NOMO-1 (cell line): ENCODE results near the gene AKR1C2.
"Not testable (repeated sequence)": the region's sequence is repeated elsewhere in the genome, so short reads cannot be mapped to it uniquely, and the experiment has no call there.

Experiments
- DNase-seq, 2 experiments: peaks; one replicate each; lab custom pipeline; 2025; ENCODE audit not compliant: unreplicated experiment in 2 of 2; lab: John Stamatoyannopoulos, UW

Gene AKR1C2

GRCh38 chr10:4992564-4992963, 11.1 kb downstream of the AKR1C2 start:
- not testable (repeated sequence) for DNase-seq

- DNase-seq: not testable (repeated sequence)
Measured at GRCh38 chr10:4991463-4991862, 12.2 kb downstream of the AKR1C2 start.

- DNase-seq: no peak
Measured at GRCh38 chr10:4990217-4990616, 13.4 kb downstream of the AKR1C2 start.

- not testable (repeated sequence) for DNase-seq
Measured at GRCh38 chr10:4988000-4988641, 15.5 kb downstream of the AKR1C2 start.

GRCh38 chr10:4984971-4985594, 18.6 kb downstream of the AKR1C2 start:
- no peak for DNase-seq

- no peak for DNase-seq
Measured at GRCh38 chr10:4984223-4984622, 19.4 kb downstream of the AKR1C2 start.

GRCh38 chr10:4983615-4984216, 19.9 kb downstream of the AKR1C2 start:
- no peak for DNase-seq

GRCh38 chr10:4982764-4983226, 20.9 kb downstream of the AKR1C2 start:
- DNase-seq: no peak

GRCh38 chr10:4981722-4982471, 21.8 kb downstream of the AKR1C2 start:
- no peak for DNase-seq

GRCh38 chr10:4980793-4981192, 22.9 kb downstream of the AKR1C2 start:
- no peak for DNase-seq

GRCh38 chr10:4978870-4979269, 24.8 kb downstream of the AKR1C2 start:
- no peak for DNase-seq

GRCh38 chr10:4977025-4977424, 26.6 kb downstream of the AKR1C2 start:
- DNase-seq: no peak

- DNase-seq: not testable (repeated sequence)
Measured at GRCh38 chr10:4974400-4974799, 29.3 kb downstream of the AKR1C2 start.

- not testable (repeated sequence) for DNase-seq
Measured at GRCh38 chr10:4973294-4973693, 30.4 kb downstream of the AKR1C2 start.

- not testable (repeated sequence) for DNase-seq
Measured at GRCh38 chr10:4972369-4973142, 31.1 kb downstream of the AKR1C2 start.

- DNase-seq: not testable (repeated sequence)
Measured at GRCh38 chr10:4970362-4970761, 33.3 kb downstream of the AKR1C2 start.

GRCh38 chr10:4969289-4969688, 34.4 kb downstream of the AKR1C2 start:
- DNase-seq: not testable (repeated sequence)

GRCh38 chr10:4967189-4967588, 36.5 kb downstream of the AKR1C2 start:
- not testable (repeated sequence) for DNase-seq

GRCh38 chr10:4965763-4966162, 37.9 kb downstream of the AKR1C2 start:
- not testable (repeated sequence) for DNase-seq

GRCh38 chr10:4963815-4964154, 39.9 kb downstream of the AKR1C2 start:
- not testable (repeated sequence) for DNase-seq
